Astrocyte (in vitro differentiated cells and primary cell): ENCODE data around the gene DAAM2. TPM values are rescaled to one million over a fixed set of nuclear protein-coding genes. Genes with fewer than 3 reads are reported as not detected.

Experiments
- DNase-seq: peaks from one replicate; pipeline ENCODE4 v3.0.0-alpha.2; 2010; ENCODE audit warnings: low read depth
- FAIRE-seq: peaks from 2 replicates; lab custom pipeline; 2011; peaks lifted over from hg19 to GRCh38; lab: Jason Lieb, UNC
- H2AFZ ChIP-seq: 2 replicates; pipeline ENCODE4 v1.6.0; 2012; ENCODE audit warnings: low read depth, low read length, inconsistent platforms
- H3K27ac ChIP-seq: 2 replicates; pipeline ENCODE4 v1.5.1; 2011; ENCODE audit warnings: low read depth, low read length, inconsistent platforms
- H3K27me3 ChIP-seq: 2 replicates; pipeline ENCODE4 v1.6.0; 2011; ENCODE audit warnings: low read length, inconsistent platforms; ENCODE audit not compliant: insufficient read depth
- H3K36me3 ChIP-seq: 2 replicates; pipeline ENCODE4 v1.5.1; 2011; ENCODE audit warnings: low read length, inconsistent platforms; ENCODE audit not compliant: insufficient read depth
- H3K4me1 ChIP-seq: 2 replicates; pipeline ENCODE4 v1.5.1; 2011; ENCODE audit warnings: low read length, inconsistent platforms; ENCODE audit not compliant: insufficient read depth
- H3K4me2 ChIP-seq: 2 replicates; pipeline ENCODE4 v1.6.0; 2012; ENCODE audit warnings: low read length, inconsistent platforms
- H3K4me3 ChIP-seq: 2 replicates; pipeline ENCODE4 v1.5.1; 2011; ENCODE audit warnings: low read depth, mild to moderate bottlenecking, low read length, inconsistent platforms; ENCODE audit not compliant: insufficient read depth
- H3K79me2 ChIP-seq: 2 replicates; pipeline ENCODE4 v1.6.0; 2012; ENCODE audit warnings: mild to moderate bottlenecking, low read length, inconsistent platforms; ENCODE audit not compliant: insufficient read depth
- H3K9ac ChIP-seq: 2 replicates; pipeline ENCODE4 v1.6.0; 2012; ENCODE audit warnings: mild to moderate bottlenecking, low read length, inconsistent platforms
- H3K9me3 ChIP-seq: 2 replicates; pipeline ENCODE4 v1.5.1; 2012; ENCODE audit warnings: low read depth, mild to moderate bottlenecking, low read length, inconsistent platforms; ENCODE audit not compliant: insufficient read depth
- H4K20me1 ChIP-seq: 2 replicates; pipeline ENCODE4 v1.6.0; 2012; ENCODE audit warnings: low read length, inconsistent platforms; ENCODE audit not compliant: insufficient read depth
- H3K27ac Mint-ChIP-seq: one replicate; pipeline ENCODE4 v1.8.0; 2021; ENCODE audit warnings: mild to moderate bottlenecking, mixed read lengths; ENCODE audit not compliant: unreplicated experiment
- H3K27me3 Mint-ChIP-seq: one replicate; pipeline ENCODE4 v1.8.0; 2021; ENCODE audit warnings: low read depth, mixed read lengths; ENCODE audit not compliant: unreplicated experiment
- H3K36me3 Mint-ChIP-seq: one replicate; pipeline ENCODE4 v1.8.0; 2021; ENCODE audit warnings: low read depth, mixed read lengths; ENCODE audit not compliant: unreplicated experiment
- H3K4me1 Mint-ChIP-seq: one replicate; pipeline ENCODE4 v1.8.0; 2021; ENCODE audit warnings: low read depth, mixed read lengths; ENCODE audit not compliant: unreplicated experiment
- H3K4me3 Mint-ChIP-seq: one replicate; pipeline ENCODE4 v1.8.0; 2021; ENCODE audit warnings: mild to moderate bottlenecking, moderate library complexity, mixed read lengths; ENCODE audit not compliant: unreplicated experiment
- H3K9me3 Mint-ChIP-seq: one replicate; pipeline ENCODE4 v1.8.0; 2021; ENCODE audit warnings: mild to moderate bottlenecking, mixed read lengths; ENCODE audit not compliant: unreplicated experiment
- EZH2 ChIP-seq: IDR thresholded peaks from 2 replicates; pipeline ENCODE4 v1.6.1; 2012; ENCODE audit warnings: mild to moderate bottlenecking, low read length, inconsistent platforms; ENCODE audit not compliant: insufficient read depth
- total RNA-seq: library from RNA; stranded (reverse); gene quantifications from 2 replicates; pipeline ENCODE4 v1.2.1, GENCODE V29; 2021
- TF ChIP-seq, protein P1 (sequence below): IDR thresholded peaks from 2 replicates; pipeline ENCODE4 v1.5.1; 2011; ENCODE audit warnings: low read depth, mild to moderate bottlenecking, inconsistent platforms, low read length, moderate library complexity; ENCODE audit not compliant: insufficient read depth

Gene DAAM2
- total RNA-seq, 1 donor from 2014 or later, result 38.4 TPM

DNA sequence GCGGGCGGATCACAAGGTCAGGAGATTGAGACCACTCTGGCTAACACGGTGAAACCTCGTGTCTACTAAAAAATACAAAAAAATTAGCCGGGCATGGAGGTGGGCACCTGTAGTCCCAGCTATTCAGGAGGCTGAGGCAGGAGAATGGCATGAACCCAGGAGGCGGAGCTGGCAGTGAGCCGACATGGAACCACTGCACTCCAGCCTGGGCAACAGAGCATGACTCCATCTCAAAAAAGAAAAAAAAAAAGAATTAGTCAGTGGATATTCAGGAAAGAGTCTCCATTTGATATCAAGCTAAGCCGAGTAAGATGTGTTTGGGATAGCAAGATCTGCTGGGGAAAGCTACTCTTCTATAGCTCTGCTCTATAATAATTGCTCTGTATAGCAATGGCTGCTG, 101.1 kb downstream of the DAAM2 start:
- Histone ChIP-seq H3K79me2 (no peaks in the 10 kb centered on the region), H3K36me3 (peaks cover 2% of the 10 kb centered on the region), H3K4me3 (no peak overlapping the region), H3K4me2 (no peak overlapping the region), H3K9me3 (no peaks in the 10 kb centered on the region), H3K27ac (no peak overlapping the region), H3K9ac (no peak overlapping the region), H2AFZ (no peak overlapping the region), H3K27me3 (no peaks in the 10 kb centered on the region), H3K4me1 (peaks cover 6% of the 10 kb centered on the region), H4K20me1 (no peaks in the 10 kb centered on the region)
- H3K27me3 Mint-ChIP-seq, result no peaks in the 10 kb centered on the region
- DNase-seq (no peak), FAIRE-seq (no peak)
- H3K36me3 Mint-ChIP-seq, result peaks cover 20% of the 10 kb centered on the region
- H3K4me1 Mint-ChIP-seq, result peaks cover 13% of the 10 kb centered on the region
- no peak for TF ChIP-seq EZH2
- TF ChIP-seq, protein P1, sequence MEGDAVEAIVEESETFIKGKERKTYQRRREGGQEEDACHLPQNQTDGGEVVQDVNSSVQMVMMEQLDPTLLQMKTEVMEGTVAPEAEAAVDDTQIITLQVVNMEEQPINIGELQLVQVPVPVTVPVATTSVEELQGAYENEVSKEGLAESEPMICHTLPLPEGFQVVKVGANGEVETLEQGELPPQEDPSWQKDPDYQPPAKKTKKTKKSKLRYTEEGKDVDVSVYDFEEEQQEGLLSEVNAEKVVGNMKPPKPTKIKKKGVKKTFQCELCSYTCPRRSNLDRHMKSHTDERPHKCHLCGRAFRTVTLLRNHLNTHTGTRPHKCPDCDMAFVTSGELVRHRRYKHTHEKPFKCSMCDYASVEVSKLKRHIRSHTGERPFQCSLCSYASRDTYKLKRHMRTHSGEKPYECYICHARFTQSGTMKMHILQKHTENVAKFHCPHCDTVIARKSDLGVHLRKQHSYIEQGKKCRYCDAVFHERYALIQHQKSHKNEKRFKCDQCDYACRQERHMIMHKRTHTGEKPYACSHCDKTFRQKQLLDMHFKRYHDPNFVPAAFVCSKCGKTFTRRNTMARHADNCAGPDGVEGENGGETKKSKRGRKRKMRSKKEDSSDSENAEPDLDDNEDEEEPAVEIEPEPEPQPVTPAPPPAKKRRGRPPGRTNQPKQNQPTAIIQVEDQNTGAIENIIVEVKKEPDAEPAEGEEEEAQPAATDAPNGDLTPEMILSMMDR, result no peak
- no peaks in the 10 kb centered on the region for H3K9me3 Mint-ChIP-seq
- H3K27ac Mint-ChIP-seq, result no peak overlapping the region
- H3K4me3 Mint-ChIP-seq, result no peak overlapping the region

DNA sequence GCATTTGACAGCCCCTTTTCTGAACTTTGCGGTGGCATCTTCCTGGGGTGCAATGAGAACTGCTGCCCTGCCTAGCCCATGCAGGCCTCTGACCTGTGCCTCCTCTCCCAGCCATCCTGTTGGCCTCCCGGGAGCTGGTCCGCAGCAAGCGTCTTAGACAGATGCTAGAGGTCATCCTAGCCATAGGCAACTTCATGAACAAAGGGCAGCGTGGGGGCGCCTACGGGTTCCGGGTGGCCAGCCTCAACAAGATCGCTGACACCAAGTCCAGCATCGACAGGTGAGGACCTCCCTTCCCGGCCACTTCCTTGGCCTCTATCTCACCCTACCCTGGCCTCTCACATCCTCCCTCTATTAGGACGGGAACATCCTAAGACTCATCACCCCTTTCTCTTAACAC, 104.5 kb downstream of the DAAM2 start:
- no peak overlapping the region for H3K4me3 Mint-ChIP-seq
- no peak overlapping the region for H3K27ac Mint-ChIP-seq

DNA sequence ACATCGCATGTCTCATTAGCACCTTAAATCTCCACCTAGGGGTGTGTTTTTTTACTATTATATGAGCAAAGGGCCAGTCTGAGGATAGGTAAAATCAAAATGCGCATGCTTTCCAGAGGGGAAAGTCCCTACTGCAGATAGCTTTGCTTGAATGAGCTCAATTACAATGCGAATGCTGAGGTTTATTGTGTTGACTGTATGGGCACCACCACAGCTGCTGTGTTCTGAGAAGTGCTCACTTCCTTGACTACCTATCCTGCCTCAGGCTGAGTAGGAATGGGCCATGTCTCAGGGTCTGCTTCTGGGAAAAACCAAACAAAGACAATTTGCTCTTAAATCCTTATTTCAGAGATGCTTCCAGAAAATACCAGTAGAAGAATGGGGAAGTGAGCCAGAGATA, 105.5 kb downstream of the DAAM2 start:
- peaks cover 40% of the 10 kb centered on the region for H3K36me3 Mint-ChIP-seq
- no peak for FAIRE-seq
- no peak overlapping the region for H3K4me2 ChIP-seq

More for the DNA sequence above, 104.5 kb downstream of the DAAM2 start:
- DNase-seq, result no peak
- Histone ChIP-seq H3K27me3 (no peaks in the 10 kb centered on the region), H3K9ac (no peak overlapping the region), H2AFZ (no peak overlapping the region), H4K20me1 (no peaks in the 10 kb centered on the region), H3K79me2 (no peaks in the 10 kb centered on the region), H3K4me1 (no peaks in the 10 kb centered on the region), H3K36me3 (peaks cover 7% of the 10 kb centered on the region), H3K9me3 (no peaks in the 10 kb centered on the region), H3K4me2 (no peak overlapping the region), H3K4me3 (no peak overlapping the region), H3K27ac (no peak overlapping the region)
- H3K9me3 Mint-ChIP-seq, result no peaks in the 10 kb centered on the region
- H3K4me1 Mint-ChIP-seq, result no peaks in the 10 kb centered on the region
- no peaks in the 10 kb centered on the region for H3K27me3 Mint-ChIP-seq
- peaks cover 31% of the 10 kb centered on the region for H3K36me3 Mint-ChIP-seq
- no peak for FAIRE-seq
- TF ChIP-seq EZH2, result no peak
- TF ChIP-seq, protein P1, result no peak

More for the DNA sequence above, 105.5 kb downstream of the DAAM2 start:
- no peak overlapping the region for H3K4me3 ChIP-seq
- no peak for DNase-seq
- no peak for TF ChIP-seq EZH2
- TF ChIP-seq, protein P1, result no peak
- H3K27me3 ChIP-seq, result no peaks in the 10 kb centered on the region
- H3K36me3 ChIP-seq, result peaks cover 7% of the 10 kb centered on the region
- H3K4me3 Mint-ChIP-seq, result no peak overlapping the region
- H3K27me3 Mint-ChIP-seq, result no peaks in the 10 kb centered on the region
- no peaks in the 10 kb centered on the region for H4K20me1 ChIP-seq
- no peaks in the 10 kb centered on the region for H3K4me1 Mint-ChIP-seq
- H3K9me3 ChIP-seq, result no peaks in the 10 kb centered on the region
- H2AFZ ChIP-seq, result no peak overlapping the region
- H3K9me3 Mint-ChIP-seq, result no peaks in the 10 kb centered on the region
- H3K9ac ChIP-seq, result no peak overlapping the region
- H3K4me1 ChIP-seq, result no peaks in the 10 kb centered on the region
- no peaks in the 10 kb centered on the region for H3K79me2 ChIP-seq
- no peak overlapping the region for H3K27ac ChIP-seq
- no peak overlapping the region for H3K27ac Mint-ChIP-seq
